ENCODE measurements around the gene AADACL2. TPM values are rescaled to one million over a fixed set of nuclear protein-coding genes. Genes with fewer than 3 reads are reported as not detected.

Gene AADACL2
- total and polyA plus RNA-seq, 2 of the 4 experiments (the other 2 are of a cell fraction): not detected

DNA sequence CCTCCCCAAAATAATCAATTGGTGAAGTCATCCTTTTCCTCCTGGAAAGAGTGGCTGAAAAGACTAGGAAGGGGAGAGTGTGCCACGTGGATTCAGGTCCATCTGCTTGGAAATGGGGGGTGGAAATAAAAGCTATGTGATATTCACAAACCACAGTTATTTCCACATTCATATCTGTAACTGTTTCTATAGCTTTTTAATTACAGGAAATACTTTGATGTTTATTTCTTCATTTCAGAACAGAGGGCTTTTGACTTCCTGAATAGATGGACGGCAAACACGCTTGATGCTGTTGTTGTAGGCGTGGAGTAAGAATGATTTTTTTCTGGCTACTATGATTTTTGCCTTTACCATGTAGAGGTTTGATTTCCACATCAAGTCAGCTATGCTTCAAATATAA, 10.1 kb downstream of the AADACL2 start:
- no peak overlapping the region for H4K8ac ChIP-seq (ENCODE audit: low read depth in 2 of 2, low read length in 2 of 2)
- H4K91ac ChIP-seq (ENCODE audit: insufficient read depth, low read depth, low read length): no peak overlapping the region
- no CpG with 5 or more reads among the region's 4 CpGs for WGBS, 2 experiments (ENCODE audit: extremely low coverage in 2 of 2, insufficient read length in 1 of 2)
- H2BK20ac ChIP-seq (ENCODE audit: low read depth, low read length): no peak overlapping the region
- dilution Hi-C loops (cut with HindIII; ENCODE audit: low sequenced_read_pairs, unreplicated experiment) (no loop called here), in situ Hi-C loops (cut with MboI; ENCODE audit: low sequenced_read_pairs) (no loop called here), intact Hi-C loops (cut with micrococcal nuclease) (no loop called here)
- CTCF ChIA-PET: no interaction called here
- H3K36me3 ChIP-seq (ENCODE audit: control insufficient read depth, insufficient read depth, low read length): no peaks in the 10 kb centered on the region
- no peak overlapping the region for H4K5ac ChIP-seq (ENCODE audit: low read depth, low read length)
- ATAC-seq (ENCODE audit: low read depth) (no peak), DNase-seq (no peak)
- H2BK15ac ChIP-seq (ENCODE audit: low read depth, low read length): no peak overlapping the region
- H2AFZ ChIP-seq (replicated peaks; ENCODE audit: low read length, poor library complexity): no peak overlapping the region
- no peak overlapping the region for H3K23ac ChIP-seq (ENCODE audit: low read depth, low read length)
- no peak overlapping the region for H3K4me2 ChIP-seq (ENCODE audit: low read depth, low read length)
- BruUV-seq (replicated peaks): no TSS peak
- no peak overlapping the region for H3K18ac ChIP-seq (ENCODE audit: low read depth, low read length)
- no peak overlapping the region for H2BK120ac ChIP-seq (ENCODE audit: low read depth, low read length)
- H3K14ac ChIP-seq (replicated peaks; ENCODE audit: low read depth, low read length): no peak overlapping the region
- H3K9me3 ChIP-seq (ENCODE audit: control insufficient read depth, insufficient read depth, low read length): no peaks in the 10 kb centered on the region
- no peaks in the 10 kb centered on the region for H3K4me1 ChIP-seq (ENCODE audit: control insufficient read depth, insufficient read depth, low read length)
- no peak overlapping the region for H3K4me3 ChIP-seq (ENCODE audit: insufficient read depth, low read depth, low read length)
- TF ChIP-seq, protein P1, sequence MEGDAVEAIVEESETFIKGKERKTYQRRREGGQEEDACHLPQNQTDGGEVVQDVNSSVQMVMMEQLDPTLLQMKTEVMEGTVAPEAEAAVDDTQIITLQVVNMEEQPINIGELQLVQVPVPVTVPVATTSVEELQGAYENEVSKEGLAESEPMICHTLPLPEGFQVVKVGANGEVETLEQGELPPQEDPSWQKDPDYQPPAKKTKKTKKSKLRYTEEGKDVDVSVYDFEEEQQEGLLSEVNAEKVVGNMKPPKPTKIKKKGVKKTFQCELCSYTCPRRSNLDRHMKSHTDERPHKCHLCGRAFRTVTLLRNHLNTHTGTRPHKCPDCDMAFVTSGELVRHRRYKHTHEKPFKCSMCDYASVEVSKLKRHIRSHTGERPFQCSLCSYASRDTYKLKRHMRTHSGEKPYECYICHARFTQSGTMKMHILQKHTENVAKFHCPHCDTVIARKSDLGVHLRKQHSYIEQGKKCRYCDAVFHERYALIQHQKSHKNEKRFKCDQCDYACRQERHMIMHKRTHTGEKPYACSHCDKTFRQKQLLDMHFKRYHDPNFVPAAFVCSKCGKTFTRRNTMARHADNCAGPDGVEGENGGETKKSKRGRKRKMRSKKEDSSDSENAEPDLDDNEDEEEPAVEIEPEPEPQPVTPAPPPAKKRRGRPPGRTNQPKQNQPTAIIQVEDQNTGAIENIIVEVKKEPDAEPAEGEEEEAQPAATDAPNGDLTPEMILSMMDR (conservative IDR thresholded peaks at IDR 0.05; ENCODE audit: low read depth, low read length): no peak
- TF ChIP-seq MAZ (IDR thresholded peaks at IDR 0.05; ENCODE audit: borderline replicate concordance, low read depth, low read length) (no peak), MXI1 (IDR thresholded peaks at IDR 0.05; ENCODE audit: borderline replicate concordance, low read depth, low read length) (no peak)
- H3K56ac ChIP-seq (ENCODE audit: extremely low read depth, insufficient read depth, low read length): no peak overlapping the region
- no peak overlapping the region for H2AK9ac ChIP-seq (replicated peaks; ENCODE audit: low read depth, low read length, poor library complexity)
- no peak overlapping the region for H2AK5ac ChIP-seq (ENCODE audit: low read depth, low read length)
- no peaks in the 10 kb centered on the region for H4K20me1 ChIP-seq (ENCODE audit: insufficient read depth, low read length)
- no peak overlapping the region for H3K4ac ChIP-seq (ENCODE audit: low read depth, low read length)
- POLR2A ChIA-PET (ENCODE audit: unreplicated experiment): no interaction called here
- no peaks in the 10 kb centered on the region for H3K79me1 ChIP-seq (ENCODE audit: low read depth in 1 of 2, low read length in 2 of 2)
- no peaks in the 10 kb centered on the region for H3K9me1 ChIP-seq (ENCODE audit: insufficient read depth, low read length)
- no peak overlapping the region for H3K27ac ChIP-seq (ENCODE audit: insufficient read depth, low read length)
- H3K27me3 ChIP-seq (ENCODE audit: control insufficient read depth, insufficient read depth, low read length): no peaks in the 10 kb centered on the region
- H3K9ac ChIP-seq (ENCODE audit: low read depth, low read length): no peak overlapping the region
- no peak overlapping the region for H2BK5ac ChIP-seq (ENCODE audit: low read depth, low read length, poor library complexity, severe bottlenecking)
